GM08714 (cell line): ENCODE data around the gene SHISA7.

Source experiments
- H3K4me3 ChIP-seq: fragments of 200-500 bp; sonication (Bioruptor generic); 2 replicates; pipeline ENCODE4 v1.5.1; 2014; ENCODE audit warnings: mild to moderate bottlenecking, low read length, inconsistent platforms
- ZNF274 ChIP-seq: IDR thresholded peaks from 2 replicates; pipeline ENCODE4 v1.6.1; 2012; ENCODE audit warnings: mild to moderate bottlenecking, low read depth, low read length

Gene SHISA7

GRCh38 chr19:55485439-55486011, 42.4 kb upstream of the SHISA7 start:
- TF ChIP-seq ZNF274: no peak
- peak overlapping the region; percentile 79 for H3K4me3 ChIP-seq

DNA sequence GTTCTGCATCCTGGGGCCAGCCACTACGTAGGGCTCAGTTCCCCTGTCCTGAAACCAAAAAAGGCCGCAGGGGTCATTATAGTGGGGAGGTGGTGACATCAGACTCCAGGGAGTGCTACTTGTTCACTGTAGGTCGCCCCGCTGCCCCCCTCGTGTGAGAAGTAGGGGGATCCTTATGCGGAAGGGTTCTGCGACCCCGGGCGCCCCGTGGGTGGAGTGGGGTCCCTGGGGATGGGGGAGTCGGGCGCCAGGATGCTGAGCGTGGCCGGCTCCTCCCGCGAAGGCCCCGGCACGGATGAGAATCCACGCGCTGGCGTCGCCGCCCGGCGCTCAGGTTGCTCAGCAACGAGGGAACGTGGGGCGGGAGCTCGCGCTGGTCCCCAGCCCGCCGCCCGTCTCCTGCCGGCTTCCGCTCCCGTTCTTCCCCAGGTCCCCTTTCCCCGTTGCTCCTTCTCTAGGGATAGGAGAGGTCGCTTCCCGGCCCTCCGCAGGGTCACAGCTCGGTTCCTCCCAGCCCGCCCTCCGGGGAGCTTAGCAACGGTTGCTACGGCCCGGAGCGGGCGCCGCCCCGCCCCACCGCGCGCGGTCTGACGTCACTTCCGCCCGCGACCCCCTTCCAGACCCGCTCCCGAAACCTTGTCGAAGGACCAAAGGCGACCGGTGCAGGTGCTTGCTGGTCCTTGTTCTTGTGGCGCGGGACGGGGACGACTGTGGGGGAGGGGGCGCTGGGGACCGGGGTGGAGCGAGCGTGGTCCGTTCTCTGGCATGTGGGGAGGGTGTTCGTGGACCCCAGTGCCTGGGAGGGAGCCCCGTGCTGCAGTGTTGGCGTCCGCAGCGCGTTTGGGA, 41.7 kb upstream of the SHISA7 start, which contains the start of gene NAT14:
Gene NAT14, plus strand, starts transcription at position 596 of the 846 bp plus-strand sequence. CDS start 521 bp downstream, outside the sequence.
- TF ChIP-seq ZNF274: no peak
- H3K4me3 ChIP-seq: peak within 1 kb of the TSS; percentile 79

DNA sequence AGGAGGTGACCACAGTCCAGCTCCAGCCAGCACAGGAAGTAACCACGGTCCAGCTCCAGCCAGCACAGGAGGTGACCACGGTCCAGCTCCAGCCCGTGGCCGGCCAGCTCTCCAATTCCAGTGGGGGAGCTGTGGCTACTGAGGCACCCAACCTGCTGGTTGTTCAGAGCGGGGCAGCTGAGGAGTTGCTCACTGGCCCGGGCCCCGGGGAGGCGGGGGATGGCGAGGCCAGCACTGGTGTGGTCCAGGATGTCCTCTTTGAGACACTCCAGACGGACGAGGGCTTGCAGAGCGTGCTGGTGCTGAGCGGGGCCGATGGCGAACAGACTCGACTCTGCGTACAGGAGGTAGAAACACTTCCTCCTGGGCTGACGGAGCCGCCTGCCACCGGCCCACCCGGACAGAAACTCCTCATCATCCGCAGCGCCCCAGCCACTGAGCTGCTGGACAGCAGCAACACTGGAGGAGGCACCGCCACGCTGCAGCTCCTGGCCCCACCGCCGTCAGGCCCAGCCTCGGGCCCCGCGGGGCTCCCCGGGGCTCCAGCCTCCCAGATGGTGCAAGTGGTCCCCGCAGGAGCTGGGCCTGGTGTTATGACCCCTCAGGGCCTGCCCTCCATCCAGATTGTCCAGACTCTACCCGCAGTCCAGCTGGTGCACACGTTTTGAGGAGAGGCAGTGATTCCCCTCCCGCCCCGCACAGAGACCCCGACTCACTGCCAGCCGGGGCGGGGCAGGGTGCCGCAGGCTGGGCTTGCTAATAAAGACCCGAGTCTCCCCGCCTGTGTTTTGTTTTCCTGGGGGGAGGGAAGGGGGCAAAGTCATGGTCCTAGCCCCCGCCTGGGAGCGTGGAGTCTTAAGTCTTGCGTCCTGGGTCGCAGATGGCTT, 40.8 kb upstream of the SHISA7 start:
- no peak for TF ChIP-seq ZNF274
- H3K4me3 ChIP-seq: peak overlapping the region; percentile 79; the same call in 1 of the 2 replicates

- no peak for TF ChIP-seq ZNF274
- H3K4me3 ChIP-seq: no peak overlapping the region
Observed at GRCh38 chr19:55482967-55483705, 40.0 kb upstream of the SHISA7 start.

DNA sequence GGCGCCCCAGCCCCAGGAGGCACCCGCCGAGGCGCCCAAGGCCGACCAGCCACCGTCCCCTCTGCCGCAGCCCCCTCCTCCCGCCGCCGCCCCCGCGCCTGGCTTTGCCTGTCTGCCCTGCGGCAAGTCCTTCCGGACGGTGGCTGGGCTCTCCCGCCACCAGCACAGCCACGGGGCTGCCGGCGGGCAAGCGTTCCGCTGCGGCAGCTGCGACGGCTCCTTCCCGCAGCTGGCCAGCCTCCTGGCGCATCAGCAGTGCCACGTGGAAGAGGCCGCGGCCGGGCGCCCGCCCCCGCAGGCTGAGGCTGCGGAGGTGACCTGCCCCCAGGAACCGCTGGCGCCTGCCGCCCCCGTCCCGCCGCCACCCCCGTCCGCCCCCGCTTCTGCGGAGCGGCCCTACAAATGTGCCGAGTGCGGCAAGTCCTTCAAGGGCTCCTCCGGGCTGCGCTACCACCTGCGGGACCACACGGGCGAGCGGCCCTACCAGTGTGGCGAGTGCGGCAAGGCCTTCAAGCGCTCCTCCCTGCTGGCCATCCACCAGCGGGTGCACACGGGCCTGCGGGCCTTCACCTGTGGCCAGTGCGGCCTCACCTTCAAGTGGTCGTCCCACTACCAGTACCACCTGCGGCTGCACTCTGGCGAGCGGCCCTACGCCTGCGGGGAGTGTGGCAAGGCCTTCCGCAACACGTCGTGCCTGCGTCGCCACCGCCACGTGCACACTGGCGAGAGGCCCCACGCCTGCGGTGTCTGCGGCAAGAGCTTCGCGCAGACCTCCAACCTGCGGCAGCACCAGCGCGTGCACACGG, 39.3 kb upstream of the SHISA7 start:
- TF ChIP-seq ZNF274: no peak
- H3K4me3 ChIP-seq: no peak overlapping the region

DNA sequence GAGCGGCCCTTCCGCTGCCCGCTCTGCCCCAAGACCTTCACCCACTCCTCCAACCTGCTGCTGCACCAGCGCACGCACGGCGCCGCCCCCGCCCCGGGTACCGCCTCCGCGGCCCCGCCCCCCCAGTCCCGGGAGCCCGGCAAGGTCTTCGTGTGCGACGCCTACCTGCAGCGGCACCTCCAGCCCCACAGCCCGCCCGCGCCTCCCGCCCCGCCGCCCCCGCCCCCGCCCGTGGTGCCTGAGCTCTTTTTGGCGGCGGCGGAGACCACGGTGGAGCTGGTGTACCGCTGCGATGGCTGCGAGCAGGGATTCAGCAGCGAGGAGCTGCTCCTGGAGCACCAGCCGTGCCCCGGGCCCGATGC, 38.7 kb upstream of the SHISA7 start:
- TF ChIP-seq ZNF274: no peak
- H3K4me3 ChIP-seq: no peak overlapping the region

- no peak for TF ChIP-seq ZNF274
- H3K4me3 ChIP-seq: no peak overlapping the region
Observed at GRCh38 chr19:55481148-55481793, 38.2 kb upstream of the SHISA7 start.

DNA sequence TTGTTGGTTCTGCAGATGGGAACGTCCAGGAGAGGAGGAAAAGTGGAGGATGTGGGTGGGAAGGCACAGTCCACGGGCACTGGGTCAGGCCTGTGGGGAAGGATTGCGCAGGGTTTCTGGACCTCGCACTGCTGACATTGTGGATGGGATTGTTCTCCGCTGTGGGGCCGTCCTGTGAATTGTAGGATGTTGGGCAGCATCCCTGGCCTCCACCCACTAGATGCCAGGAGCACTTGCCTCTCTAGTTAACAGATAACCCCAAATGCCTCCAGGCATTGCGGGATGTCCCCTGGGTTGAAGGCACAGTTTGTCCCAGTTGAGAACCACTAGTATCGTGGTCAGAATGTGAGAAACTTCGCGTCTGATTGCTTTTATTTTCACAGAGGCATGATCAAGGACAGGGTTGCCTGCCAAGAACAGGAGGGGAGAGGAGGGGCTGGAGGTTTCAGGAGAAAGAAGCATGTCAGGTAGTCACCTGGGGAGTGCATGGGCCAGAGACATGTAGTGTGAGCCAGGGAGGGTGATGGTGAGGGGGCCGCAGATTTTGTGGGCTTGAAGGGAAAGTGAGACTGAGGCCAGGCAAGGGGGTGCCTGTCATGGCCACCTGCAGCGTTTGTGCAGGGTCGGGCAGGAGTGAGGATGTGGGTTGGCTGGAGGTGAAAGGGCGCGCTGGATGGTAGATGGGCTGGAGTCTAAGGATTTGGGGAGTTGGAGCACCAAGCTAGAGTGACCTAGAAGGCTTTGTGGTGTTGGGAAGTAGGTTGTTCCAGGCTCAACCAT, 36.5 kb upstream of the SHISA7 start:
- no peak for TF ChIP-seq ZNF274

DNA sequence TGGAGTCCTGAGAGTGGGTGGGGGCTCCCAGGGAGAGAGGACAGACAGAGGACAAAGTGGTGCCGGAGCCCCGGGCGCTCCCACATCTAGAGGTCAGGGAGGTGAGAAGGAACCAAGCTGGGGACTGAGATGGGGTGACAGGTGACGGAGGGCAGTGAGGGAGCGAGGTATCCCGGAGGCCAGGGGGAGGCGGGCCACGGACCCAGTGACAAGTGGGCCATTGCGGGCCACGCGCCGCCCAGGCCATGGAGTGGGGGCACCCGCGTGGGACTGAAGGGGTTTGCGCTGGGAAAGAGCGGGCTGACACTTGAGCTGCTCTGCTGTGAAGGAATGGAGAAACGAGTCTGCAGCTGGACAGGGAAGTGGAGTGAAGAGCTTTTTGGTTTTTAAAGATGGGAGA, 35.9 kb upstream of the SHISA7 start:
- H3K4me3 ChIP-seq: no peak overlapping the region
- TF ChIP-seq ZNF274: no peak

More for the DNA sequence above, 36.5 kb upstream of the SHISA7 start:
- H3K4me3 ChIP-seq: no peak overlapping the region

DNA sequence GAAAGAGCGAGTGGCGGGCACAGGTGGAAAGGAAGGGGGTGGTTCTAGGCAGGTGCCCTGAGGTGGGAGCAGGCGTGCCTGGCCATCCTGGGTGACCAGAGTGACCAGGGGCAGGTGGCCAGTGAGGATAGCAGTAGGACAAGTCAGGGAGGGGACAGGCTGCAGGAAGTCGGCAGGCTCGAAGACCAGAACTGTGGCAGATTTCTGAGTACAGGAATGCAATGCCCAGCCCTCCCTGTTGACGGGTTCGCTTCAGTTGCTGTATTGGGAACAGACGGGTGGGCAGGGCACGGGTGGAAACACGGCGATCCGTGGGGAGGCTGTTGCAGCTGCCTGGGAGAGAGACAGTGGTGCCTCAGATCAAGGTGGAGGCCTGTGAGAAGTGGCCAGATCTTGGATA, 35.3 kb upstream of the SHISA7 start:
- no peak for TF ChIP-seq ZNF274
- no peak overlapping the region for H3K4me3 ChIP-seq

- peak overlapping the region; percentile 81; the same call in 1 of the 2 replicates for H3K4me3 ChIP-seq
- TF ChIP-seq ZNF274: no peak
Observed at GRCh38 chr19:55477905-55478304, 34.8 kb upstream of the SHISA7 start.
